GM21786 (cell line): ENCODE measurements around the gene DST.
"Not testable (repeated sequence)": the region's sequence is repeated elsewhere in the genome, so short reads cannot be mapped to it uniquely, and the experiment has no call there.

Source experiments
- ATAC-seq: cut with Tn5 transposase; IDR thresholded peaks from one replicate; pipeline ENCODE4 v1.9.1; 2021; ENCODE audit not compliant: unreplicated experiment

The DST gene

DNA sequence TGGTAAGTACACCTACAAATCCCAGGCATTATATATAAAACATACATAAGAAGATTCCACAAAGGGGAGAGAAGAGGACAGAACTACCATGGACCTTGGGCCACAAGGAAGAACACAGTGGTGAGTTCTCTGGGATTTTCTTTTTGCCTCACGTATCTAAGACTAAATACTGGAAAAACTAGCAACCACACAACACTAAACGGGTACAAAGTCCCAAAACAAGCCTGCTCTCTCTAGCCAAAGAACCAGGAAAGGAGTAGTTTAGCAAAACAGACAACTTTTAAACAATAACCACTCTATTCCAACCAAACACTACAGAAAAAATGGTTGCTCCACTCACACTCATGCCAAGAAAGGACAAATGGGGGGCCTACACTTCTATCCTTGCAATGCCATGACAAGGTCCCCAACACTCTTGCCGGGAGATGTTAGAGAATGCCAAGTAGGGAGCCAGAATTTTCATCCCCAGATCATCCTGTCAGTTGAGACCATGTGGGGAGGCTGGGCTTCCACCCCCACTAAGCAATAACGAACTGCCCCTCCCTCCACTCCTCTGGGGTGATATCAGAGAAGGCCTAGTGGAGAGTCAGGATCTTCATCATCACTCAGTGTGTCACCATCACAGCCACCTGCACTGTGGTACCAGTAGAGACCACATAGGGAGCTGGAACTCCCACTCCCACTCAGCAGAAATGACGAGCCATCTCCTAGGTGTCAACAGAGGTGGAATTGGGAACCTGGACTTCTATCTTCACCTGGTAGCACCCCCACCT is 123.5 kb downstream of the DST start:
- no peak for ATAC-seq

DNA sequence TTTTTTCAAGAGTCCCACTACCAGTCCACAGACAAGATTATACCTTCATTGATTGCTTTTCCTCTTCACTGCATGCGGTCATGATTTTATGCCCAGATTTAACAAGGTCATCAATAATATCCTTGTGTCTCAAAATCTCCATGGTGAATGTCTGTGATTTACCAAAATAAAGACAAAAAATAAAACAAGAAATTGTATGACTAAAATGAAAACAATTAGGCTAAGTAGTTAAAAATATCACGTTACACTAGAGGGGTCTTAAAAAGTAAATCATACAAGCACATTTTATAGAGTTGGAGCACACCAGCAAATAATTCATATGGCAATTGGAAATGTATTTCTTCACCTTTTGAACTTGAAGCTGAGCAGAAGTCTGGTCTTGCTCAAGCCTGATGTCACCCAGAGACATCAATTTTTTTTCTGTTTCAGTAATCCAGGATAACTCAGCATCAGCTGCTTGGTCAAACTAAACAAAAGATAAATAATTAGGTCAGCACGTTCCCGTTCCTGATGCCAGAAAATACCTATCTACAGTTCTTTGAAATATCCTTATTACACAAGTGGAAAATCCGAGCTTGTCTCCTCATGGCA is 125.4 kb downstream of the DST start:
- no peak for ATAC-seq

DNA sequence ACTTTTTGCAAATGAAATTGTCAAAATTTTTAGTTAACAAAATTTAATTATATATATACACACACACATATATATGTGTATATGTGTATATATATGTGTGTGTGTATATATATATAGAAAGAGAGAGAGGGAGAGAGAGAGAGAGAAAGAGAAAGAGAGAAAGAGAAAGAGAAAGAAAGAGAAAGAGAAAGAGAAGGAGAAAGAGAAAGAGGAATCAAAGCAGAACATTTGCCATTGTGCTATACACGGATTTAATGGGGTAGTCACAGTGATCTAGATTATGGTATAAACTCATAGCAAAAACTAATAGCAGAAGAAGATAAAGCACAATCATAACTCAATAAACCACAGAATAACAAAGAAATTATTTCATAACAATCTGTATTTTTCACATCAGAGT is 126.7 kb downstream of the DST start:
- no peak for ATAC-seq

DNA sequence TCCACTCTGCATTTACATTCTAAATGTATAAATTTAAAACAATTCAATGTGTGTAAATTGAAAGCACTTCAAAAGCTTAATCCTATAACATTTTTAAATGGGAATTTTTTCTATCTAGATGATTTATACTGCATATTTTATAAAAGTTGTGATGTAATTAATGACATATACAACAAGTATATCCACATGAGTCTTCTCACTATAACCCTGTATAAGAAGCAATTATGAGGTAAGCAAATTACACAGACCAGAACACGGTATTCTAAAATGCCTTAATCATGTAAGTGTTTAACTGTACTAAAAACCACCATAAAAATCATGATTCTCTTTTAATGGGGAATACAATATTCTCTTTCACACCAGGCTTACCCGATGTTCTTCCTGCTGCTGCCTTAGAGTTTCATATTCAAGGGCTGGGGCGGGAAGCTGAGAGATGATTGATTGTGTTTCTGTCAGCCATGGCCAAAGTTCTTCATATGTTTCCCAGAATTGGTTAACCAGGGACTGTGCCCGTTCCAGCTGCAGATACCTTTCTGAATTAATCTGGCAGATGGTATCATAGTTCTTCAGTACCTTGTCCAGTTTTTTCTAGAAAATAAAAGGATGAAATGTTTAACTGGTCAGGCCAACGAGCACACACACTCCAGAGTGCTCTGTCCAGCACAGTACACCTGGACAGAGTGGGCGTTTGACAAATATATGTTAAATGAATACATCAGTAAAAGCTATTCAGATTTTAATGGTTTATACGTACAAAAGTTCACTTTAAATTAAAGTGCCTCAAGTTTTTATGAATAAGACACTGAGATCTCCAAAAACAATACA is 127.4 kb downstream of the DST start:
- ATAC-seq, result no peak

DNA sequence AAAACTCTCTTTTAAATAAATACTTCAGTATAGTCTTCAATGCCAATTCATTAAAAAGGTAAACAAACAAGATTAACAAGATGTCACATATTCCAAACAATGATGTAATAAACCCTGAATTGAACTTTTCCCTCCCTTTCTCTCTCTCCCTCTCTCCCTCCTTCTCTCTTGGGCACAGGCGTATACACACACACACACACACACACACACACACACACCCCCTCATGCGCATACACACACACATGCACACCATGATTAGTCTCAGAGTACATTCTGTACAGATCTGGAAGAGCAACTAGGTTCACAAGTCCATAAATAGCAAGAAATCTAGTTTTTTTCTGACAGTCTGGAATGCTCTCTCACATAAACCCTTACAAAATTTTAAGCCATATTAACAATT is 128.3 kb downstream of the DST start:
- ATAC-seq, result no peak

DNA sequence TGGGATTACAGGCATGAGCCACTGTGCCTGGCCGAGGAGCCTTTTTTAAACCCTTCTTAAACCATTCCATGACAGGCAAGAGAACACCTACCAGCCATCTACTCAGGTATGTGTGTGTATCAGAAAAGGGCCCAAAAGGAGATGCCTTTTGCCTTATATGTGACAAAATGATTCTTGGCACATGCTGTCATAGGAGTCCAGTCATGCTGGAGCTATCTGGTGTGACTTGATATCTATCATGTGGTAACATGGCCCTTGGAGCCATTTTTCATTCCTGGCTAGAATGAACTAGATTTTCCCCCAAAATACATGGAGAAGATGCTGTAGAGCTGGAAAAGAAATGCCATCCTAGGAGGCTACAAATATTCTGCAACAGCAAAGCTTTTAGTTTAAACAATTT is 129.1 kb downstream of the DST start:
- no peak for ATAC-seq

DNA sequence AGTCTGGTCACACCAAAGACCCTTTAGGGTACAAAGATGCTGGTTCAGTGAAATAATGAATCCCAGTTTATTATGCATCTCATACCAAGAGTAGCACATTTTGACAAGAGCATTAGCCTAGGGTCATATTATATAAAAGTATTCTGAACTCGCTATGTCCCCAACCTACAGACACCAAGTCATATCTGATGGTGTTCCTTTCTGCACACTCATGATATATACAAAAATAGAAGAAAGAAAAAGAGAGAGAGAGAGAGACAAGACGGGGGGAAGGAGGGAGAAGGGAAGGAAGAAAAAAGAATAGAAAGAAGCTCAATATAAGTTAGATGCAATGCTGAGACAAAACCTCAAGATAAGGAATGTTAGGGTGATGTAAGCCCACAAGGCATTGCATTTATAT is 131.1 kb downstream of the DST start:
- no peak for ATAC-seq

DNA sequence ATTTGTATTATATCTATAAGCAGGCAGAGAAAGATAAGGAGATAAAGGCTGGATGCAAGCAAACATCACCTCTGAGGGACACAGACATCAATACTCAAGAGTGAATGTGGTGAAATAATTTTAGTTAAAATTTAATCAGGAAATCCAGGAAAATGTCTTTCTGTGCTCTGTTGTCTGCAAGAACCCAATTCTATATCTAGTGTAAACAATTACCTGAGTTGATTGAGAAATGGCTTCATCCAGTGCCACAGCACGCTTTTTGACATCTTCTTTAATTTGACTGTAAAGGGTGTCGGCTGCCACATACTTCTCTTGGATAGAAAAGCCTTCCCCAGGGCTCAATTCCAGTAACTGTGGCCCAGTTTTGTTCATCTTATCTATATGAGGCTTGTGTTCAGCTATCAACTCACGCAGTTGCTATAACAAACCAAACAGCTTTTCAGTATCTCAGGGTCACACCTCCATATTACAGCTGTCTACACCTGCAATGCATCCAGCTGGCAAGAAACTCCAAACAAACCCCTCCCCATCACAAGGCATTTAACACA is 131.6 kb downstream of the DST start:
- ATAC-seq, result no peak

DNA sequence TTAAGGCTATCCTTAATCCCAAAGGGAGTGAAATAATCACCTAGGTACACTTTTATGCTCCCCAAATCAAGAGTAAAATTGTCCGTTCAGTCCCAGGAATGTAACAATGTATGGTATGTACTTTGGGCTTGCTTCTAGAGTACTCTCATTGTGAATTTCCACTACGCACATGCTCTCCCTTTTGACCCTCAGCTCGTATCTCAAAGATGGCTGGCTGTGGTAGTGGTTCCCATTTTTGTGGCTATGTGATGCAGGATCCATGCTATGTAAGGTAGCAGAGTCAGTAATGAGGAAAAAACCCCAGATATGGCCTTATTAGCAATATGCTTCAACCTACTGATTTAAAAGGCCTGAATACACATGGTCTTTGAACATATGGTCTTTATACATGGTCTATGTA is 133.7 kb downstream of the DST start:
- ATAC-seq, result no peak

DNA sequence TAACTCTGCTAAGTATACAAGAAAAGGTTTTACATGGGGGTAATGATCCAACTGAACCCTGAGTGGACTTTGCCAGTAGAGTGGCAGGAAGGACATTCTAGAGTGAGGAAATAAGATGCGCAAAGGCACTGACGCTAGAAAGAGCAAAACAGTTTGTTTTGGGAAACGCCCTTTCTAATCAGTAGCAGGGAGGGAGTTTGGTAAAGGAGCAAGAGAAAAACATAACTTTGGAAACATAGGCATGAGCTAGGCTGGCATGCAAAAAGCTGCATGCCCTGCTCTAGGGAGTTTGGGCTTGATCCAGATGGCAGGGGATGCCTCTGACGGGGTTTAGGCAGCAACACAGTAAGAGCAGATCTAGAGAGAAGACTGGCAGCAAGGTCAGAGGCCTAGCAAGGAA is 135.2 kb downstream of the DST start:
- no peak for ATAC-seq

DNA sequence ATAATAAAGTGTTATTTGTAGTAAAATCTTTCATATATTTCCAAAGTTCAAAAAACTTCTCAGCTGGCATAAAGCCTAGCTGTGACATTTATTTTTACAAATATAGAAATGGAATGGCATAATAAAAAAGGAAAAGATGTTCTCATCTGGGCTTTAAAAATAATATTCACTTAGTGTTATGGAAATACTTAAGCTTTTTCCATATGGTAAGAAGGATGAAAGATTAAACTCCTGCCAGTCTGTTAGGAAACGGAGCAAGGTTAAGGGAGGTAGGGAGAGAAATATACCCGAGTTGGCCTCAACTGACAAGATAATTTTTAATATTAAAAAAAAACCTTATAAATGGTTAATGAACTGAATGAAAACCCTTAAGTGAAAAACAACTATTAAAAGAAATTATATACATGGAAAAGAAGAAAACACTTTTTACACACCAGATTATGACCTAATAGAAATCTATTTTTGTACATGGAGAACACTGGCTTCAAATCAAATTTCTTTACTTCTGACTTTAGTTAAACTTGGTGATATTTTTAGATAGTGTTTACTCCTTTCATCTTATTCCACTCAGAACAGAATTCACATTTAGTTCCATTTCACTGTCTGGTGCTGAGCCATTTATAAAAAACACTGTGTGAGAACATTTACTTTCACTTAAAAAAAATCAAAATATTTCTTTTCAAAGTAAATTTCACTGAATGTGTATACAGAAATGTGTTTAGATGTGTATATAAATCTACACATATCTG is 137.0 kb downstream of the DST start:
- no peak for ATAC-seq

DNA sequence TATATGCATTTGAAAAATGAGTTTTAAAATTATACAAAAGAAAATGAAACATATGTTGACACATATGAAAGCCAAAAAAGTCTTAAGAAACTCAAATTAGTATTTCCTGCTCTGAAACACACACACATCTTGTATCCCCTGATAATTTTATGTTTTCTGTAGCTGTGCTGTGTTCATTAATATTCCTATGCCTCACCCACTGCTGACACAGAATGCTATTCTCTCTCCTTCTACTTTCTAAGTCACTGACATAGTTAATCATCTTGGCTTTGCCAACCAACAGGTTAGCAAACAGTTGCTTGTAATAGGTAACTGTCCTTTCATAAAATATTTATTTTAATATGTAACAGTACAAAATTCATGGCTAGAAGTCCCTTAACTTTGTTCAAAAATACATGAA is 140.7 kb downstream of the DST start:
- ATAC-seq, result no peak

DNA sequence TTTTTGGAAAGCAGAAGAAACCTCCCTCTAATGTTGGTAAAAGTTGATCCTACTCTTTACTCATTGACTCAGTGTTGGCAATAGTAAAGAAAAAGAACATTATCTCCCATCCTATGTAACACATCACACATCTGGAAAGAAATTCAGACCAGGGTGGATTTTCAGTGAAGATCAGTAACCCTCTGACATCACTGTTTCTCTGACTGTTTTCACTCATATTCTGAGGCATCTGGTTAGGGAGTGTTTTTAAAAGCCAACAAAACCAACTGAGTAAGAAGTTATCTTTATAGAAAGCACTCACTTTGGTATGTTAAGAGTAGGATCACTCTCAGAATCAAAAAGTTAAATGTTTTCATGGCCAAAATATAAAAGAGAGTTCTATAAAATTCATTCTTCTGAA is 143.6 kb downstream of the DST start:
- no peak for ATAC-seq

DNA sequence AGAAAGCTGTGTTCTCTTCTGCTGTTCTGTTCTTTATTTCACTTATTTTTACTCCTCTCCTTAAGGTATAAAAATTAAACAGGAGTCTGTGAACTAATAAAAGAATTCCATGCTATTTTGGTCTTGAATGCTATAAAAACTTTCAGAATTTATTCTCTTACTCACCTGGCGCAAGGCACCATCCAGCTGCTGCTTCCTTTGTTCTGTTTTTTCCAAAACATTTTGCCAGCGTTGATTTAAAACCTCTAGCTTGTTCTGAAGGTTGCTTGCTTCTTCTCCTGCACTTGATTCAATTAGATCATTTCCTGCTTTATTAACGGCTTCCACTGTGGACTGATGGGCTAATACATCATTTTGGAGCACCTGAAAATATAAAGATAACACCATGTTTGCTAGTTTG is 145.0 kb downstream of the DST start:
- no peak for ATAC-seq

DNA sequence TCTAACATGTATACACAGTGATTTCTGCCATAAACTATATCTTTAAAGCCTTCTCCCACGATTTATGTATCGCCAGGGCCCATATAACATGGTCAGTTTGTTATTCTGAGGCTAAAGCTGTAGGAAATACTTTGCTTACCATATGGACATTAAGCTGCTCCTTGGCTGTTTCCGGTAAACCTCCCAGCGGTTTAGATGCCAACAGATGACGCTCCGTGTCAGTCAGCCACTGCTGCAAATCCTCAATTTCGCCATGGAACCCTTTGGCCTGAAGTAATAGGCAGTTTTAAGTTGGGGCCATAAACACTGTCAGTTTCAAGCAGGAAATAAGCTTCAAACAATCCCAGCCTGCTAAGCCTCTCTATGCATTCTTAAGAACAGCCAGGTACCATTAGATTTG is 145.4 kb downstream of the DST start:
- no peak for ATAC-seq

DNA sequence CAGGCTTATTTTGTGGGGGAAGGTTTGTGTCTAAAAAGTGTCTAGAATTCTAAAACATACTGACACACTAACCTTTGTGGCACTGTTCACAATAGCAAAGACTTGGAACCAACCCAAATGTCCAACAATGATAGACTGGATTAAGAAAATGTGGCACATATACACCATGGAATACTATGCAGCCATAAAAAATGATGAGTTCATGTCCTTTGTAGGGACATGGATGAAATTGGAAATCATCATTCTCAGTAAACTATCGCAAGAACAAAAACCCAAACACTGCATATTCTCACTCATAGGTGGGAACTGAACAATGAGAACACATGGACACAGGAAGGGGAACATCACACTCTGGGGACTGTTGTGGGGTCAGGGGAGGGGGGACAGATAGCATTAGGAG is 146.0 kb downstream of the DST start:
- not testable (repeated sequence) for ATAC-seq

DNA sequence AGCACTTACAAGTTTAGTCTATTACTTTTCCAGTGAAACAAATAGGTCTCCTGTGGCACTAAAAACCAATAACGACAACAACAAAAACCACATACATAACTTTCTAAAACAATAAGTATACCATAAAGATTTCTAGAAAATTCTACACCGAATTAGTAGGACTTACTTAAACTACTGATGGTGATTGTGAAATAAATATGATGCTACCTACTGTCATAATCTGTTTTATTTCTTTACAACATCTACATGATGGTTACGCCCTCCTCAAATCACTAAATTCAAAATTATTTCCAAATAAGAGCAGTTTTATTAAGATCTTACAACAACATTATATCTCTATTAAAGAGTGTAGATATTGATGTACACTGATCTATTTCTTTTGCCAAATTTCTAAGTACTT is 147.0 kb downstream of the DST start:
- no peak for ATAC-seq

DNA sequence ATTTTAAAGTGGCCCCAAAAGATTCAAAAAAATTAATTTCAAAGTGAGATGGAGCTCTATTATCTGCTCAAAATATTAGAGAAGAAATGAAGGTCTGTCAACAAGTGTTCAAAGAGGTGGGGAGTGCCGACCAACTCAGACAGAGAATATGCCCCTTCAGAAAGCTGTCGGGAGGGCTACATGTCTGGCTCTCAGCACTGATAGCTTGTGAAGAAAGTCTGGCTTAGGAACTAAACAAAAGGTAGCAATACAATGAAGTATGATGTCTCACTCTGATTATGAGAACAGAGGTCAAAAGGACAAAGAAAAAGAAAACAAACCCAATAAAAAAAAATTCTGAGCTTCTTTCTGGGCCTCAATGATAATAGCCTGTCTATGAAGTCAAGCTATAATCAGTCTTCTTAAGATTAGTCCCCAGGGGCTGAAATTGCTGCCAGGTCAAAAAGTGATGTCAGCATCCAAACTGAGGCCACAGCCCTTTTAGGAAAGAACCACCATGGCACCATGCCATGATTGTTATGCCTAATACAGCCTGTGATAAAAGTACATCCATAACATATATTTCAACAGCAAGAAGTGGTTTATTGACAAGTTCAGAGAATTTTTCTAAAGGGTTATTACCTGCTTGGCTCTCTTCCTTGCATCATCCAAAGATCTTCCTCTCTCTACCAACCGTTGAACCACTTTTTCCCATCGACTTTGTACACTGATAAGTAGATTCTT is 150.9 kb downstream of the DST start:
- no peak for ATAC-seq

DNA sequence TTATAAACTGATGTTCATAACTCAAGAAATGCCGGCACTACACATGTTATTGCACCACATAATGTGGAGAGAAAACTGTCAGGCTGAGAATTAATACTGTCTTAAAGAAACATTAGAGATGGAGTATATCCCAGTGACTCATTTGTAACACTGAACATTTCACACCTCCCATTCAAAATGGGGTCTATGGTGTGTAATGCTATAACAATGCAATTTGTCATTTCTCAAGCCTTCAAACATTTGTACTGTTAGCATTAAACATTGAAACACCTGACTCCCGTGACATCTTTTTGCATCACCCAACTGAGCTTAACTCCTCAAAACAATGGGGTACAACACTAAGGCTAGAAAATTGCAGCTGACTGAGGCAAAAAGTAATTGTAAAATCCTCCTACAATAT is 151.7 kb downstream of the DST start:
- ATAC-seq, result no peak

DNA sequence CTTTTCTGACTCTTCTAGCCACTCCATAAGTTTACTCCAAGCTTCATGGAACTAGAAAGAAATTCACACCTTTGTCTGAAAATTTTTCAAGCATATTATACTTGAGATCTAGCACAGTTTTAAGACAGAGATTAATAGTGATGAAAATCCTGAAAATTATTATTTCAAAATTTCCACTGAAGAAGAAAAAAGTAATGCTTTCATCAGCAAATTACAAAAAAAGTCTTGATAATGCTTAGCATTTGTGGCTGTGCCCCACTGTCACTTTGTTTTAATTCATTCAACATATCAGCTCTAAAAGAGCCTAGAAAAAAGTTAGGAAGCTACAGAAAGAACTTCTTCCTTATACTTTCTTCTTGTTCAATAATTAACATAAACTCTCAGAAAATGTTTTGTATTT is 153.1 kb downstream of the DST start:
- ATAC-seq, result no peak

DNA sequence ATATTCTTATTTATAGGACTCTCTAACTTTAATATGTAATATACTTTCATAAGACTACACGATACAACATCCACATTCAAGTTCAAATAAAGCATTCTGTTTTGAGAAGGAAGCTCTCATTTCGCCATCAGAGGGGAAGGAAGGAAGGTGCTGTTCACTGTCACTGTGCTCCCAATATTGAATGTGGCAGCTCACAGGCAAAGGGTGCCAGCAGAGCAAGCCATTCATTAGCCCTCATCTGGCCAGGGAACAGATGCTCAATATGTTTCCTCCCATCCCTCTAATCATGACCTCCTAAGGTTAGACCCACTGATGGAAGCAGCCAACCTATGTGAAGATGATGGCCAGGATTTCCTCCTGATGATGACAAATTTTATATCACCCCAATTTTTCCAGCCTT is 154.4 kb downstream of the DST start:
- ATAC-seq, result no peak
